ENCODE data around the gene CIBAR2.

Gene CIBAR2

DNA sequence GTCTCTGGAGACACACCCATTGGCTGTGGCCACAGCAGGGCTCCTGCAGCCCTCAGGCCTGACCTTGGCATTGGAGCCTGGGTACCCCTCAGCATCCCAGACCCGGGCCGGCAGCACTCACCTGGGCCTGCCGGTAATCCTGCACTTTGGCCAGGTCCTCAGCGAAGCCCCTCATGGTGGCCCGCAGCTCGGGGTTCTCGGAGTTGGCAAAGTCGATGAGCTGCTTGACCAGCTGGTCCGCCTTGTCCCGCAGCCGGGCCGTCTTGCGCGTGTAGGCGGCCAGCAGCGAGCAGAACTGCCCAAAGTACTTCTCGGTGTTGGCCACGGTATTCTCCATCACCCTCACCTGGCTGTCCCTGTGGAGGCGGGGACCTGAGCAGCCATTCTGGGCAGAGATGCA, 2.2 kb downstream of the CIBAR2 start:
- TF ChIP-seq TAF1 (IDR thresholded peaks at IDR 0.05; ENCODE audit: borderline replicate concordance, insufficient read depth, low read length): no peak
- no peak for TF ChIP-seq POLR2AphosphoS5 (IDR thresholded peaks at IDR 0.05; ENCODE audit: low read depth, low read length)
- TF ChIP-seq FOXP2 (optimal IDR thresholded peaks at IDR 0.05; ENCODE audit: borderline replicate concordance, extremely low read depth, extremely low read length, insufficient read depth): no peak
- TF ChIP-seq, protein P1, sequence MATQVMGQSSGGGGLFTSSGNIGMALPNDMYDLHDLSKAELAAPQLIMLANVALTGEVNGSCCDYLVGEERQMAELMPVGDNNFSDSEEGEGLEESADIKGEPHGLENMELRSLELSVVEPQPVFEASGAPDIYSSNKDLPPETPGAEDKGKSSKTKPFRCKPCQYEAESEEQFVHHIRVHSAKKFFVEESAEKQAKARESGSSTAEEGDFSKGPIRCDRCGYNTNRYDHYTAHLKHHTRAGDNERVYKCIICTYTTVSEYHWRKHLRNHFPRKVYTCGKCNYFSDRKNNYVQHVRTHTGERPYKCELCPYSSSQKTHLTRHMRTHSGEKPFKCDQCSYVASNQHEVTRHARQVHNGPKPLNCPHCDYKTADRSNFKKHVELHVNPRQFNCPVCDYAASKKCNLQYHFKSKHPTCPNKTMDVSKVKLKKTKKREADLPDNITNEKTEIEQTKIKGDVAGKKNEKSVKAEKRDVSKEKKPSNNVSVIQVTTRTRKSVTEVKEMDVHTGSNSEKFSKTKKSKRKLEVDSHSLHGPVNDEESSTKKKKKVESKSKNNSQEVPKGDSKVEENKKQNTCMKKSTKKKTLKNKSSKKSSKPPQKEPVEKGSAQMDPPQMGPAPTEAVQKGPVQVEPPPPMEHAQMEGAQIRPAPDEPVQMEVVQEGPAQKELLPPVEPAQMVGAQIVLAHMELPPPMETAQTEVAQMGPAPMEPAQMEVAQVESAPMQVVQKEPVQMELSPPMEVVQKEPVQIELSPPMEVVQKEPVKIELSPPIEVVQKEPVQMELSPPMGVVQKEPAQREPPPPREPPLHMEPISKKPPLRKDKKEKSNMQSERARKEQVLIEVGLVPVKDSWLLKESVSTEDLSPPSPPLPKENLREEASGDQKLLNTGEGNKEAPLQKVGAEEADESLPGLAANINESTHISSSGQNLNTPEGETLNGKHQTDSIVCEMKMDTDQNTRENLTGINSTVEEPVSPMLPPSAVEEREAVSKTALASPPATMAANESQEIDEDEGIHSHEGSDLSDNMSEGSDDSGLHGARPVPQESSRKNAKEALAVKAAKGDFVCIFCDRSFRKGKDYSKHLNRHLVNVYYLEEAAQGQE (IDR thresholded peaks at IDR 0.05; ENCODE audit: insufficient read depth in 1 of 2, low read depth in 2 of 2, low read length in 2 of 2): no peak
- TF ChIP-seq SIN3A (IDR thresholded peaks at IDR 0.05; ENCODE audit: borderline replicate concordance, insufficient read depth, low read length): no peak

DNA sequence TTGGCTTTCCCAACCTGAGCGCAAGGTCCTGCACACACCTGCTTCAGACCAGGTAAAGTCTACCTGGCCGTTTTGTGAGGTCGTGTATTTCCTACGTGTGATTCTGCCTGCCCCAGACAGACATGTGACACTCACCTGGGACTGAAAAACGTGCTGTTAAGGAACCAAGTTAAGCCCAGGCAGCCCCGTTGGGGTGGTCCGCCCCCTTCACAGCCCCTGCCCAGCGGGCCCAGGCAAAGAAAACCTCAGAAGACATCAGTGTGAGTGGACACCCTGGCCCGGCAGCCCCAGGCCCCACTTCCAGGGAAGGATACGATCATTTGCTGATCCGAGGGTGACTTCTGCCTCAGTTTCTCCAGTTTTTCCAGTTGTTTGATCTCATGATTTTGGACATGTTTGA, 4.7 kb downstream of the CIBAR2 start:
- TF ChIP-seq FOXP2 (optimal IDR thresholded peaks at IDR 0.05; ENCODE audit: borderline replicate concordance, extremely low read depth, extremely low read length, insufficient read depth) (no peak), POLR2AphosphoS5 (IDR thresholded peaks at IDR 0.05; ENCODE audit: low read depth, low read length) (no peak), SIN3A (IDR thresholded peaks at IDR 0.05; ENCODE audit: borderline replicate concordance, insufficient read depth, low read length) (no peak), TAF1 (IDR thresholded peaks at IDR 0.05; ENCODE audit: borderline replicate concordance, insufficient read depth, low read length) (no peak)
- TF ChIP-seq, protein P1 (IDR thresholded peaks at IDR 0.05; ENCODE audit: insufficient read depth in 1 of 2, low read depth in 2 of 2, low read length in 2 of 2): no peak

DNA sequence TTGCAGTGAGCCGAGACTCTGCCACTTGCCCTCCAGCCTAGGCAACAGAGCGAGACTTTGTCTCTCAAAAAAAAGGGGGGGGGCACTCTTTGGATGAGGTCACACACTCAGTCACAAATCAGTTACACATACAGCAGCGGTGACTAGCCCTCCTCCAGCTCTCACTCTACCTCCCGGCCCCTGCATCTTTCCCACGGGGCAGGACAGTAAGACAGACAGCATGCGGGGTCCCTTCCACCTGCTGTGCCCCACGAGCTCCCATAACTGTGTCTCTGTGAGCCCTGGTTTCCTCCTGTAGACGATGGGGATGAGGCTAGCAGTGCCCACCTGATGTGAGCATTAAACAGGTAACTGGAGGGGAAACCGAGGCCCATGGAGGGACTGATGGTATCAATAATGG, 5.2 kb downstream of the CIBAR2 start:
- TF ChIP-seq POLR2AphosphoS5 (IDR thresholded peaks at IDR 0.05; ENCODE audit: low read depth, low read length) (no peak), SIN3A (IDR thresholded peaks at IDR 0.05; ENCODE audit: borderline replicate concordance, insufficient read depth, low read length) (no peak), TAF1 (IDR thresholded peaks at IDR 0.05; ENCODE audit: borderline replicate concordance, insufficient read depth, low read length) (no peak)

DNA sequence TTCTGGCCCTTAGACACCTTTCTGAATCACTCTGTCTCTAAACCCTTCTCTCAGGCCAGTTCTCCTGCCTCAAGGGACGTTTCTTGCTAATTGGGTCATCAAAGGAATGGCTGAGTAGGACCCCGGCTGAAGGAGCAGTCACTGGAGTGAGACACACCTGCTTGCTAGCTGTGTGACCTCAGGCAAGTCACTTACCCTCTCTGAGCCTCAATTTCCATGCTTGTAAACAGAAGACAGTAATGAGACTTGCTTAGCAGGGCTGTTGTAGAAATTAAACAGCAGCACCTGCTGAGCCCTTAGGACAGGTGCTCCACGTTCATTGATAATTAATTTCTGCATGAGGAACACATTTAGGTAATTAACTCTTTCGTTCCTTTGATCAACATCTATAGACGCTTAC, 6.8 kb downstream of the CIBAR2 start:
- TF ChIP-seq, protein P1 (IDR thresholded peaks at IDR 0.05; ENCODE audit: insufficient read depth in 1 of 2, low read depth in 2 of 2, low read length in 2 of 2): no peak

DNA sequence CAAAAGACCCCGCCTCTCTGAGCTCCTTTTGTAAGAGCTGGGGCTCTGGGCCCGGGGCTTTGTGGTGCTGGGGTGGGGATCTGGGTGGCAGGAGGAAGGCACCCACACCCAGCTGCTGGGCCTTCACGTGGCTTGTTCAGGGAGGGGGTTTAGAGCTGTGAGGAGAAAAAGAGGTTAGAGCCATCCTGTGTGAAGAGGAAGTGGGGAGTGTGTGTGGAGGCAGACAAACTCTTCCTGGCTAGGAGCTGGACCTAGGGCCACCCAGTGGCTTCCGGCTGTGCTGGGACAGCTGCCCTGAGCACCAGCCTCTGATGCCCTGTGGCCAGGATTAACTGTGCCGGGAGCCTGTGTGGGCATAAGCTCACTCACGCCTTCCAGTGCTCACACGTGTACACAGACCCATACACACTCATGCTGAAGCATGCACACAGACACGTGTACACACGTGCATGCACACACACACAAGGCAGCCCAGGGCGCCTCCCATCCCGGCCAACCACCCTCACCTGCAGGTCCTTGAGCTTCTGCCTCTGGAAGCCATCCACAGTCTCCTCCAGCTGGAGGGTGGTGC, 7.4 kb downstream of the CIBAR2 start:
- TF ChIP-seq TAF1 (IDR thresholded peaks at IDR 0.05; ENCODE audit: borderline replicate concordance, insufficient read depth, low read length) (no peak), SIN3A (IDR thresholded peaks at IDR 0.05; ENCODE audit: borderline replicate concordance, insufficient read depth, low read length) (no peak), FOXP2 (optimal IDR thresholded peaks at IDR 0.05; ENCODE audit: borderline replicate concordance, extremely low read depth, extremely low read length, insufficient read depth) (no peak), POLR2AphosphoS5 (IDR thresholded peaks at IDR 0.05; ENCODE audit: low read depth, low read length) (no peak)
- TF ChIP-seq, protein P1 (IDR thresholded peaks at IDR 0.05; ENCODE audit: insufficient read depth in 1 of 2, low read depth in 2 of 2, low read length in 2 of 2): no peak
